ENCODE data around the gene PCA3.

The PCA3 gene

GRCh38 chr9:76827296-76828080 lies 63.2 kb downstream of the PCA3 start:
- DNase-seq (ENCODE audit: low spot score), result no peak

DNA sequence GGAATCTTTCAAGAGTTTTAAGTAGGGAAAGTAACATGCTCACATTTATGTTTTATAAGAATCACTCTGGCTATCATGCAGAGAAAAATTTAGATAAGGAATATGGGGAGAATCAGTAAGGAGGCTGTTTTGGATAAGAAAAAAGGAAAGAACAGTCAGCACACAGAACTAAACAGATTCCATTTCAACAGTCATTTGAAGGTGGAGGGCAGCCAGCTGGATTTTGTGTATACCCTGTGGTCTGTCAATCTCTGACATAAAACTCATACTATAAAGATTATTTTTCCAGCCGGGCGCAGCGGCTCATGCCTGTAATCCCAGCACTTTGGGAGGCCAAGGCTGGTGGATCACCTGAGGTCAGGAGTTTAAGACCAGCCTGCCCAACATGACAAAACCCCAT lies 64.2 kb downstream of the PCA3 start:
- DNase-seq (ENCODE audit: low spot score), result no peak

DNA sequence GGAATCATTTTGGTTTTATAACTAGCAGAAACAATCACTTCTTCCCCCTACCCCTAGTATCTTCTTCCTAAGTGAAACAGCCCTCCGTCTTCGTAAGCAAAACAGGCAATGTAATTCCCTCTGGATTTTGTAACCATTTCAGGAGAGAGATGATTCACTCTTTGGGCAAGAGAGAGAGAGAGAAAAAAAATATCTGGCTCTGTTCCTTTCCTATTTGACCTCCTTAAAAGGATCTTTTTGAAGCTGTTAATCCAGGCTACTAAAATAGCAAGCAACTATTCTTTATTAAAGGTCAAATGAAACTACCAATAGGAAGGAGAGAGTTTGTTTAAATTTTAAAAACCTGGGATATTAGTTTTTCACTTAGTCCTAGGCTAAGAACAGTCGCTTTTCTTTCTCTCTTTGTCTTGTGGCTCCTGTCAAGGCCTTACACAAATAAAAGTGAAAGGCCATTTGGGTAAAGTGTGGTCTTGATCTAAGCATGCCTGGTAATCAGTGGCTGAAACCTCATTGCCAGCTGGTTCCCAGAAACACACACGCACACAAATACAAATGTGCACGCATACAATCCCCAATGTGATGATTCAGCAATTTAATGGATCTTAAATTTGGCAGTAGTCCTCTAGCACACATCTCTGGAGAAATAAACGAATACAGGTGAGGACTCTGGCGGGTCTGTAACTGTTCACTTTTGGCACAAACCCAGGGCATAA lies 71.5 kb downstream of the PCA3 start:
- DNase-seq (ENCODE audit: low spot score), result no peak

Small RNAs within 50 kb of the gene (small RNA-seq; reads per million reads assigned to genes)
- gene AL359314.1, result 0 reads per million in 2 experiments

Measured in SK-N-DZ (cell line).